ENCODE results near the gene CDCA3. TPM values are rescaled to one million over a fixed set of nuclear protein-coding genes. Genes with fewer than 3 reads are reported as not detected.

The CDCA3 gene
- under 0.01 and 2.4 TPM in 2 replicates for total RNA-seq

GRCh38 chr12:6851153-6851920, at the start of gene CDCA3:
Gene CDCA3 (minus strand): TSS chr12:6851286. CDS start chr12:6850952, 334 bp downstream.

DNA sequence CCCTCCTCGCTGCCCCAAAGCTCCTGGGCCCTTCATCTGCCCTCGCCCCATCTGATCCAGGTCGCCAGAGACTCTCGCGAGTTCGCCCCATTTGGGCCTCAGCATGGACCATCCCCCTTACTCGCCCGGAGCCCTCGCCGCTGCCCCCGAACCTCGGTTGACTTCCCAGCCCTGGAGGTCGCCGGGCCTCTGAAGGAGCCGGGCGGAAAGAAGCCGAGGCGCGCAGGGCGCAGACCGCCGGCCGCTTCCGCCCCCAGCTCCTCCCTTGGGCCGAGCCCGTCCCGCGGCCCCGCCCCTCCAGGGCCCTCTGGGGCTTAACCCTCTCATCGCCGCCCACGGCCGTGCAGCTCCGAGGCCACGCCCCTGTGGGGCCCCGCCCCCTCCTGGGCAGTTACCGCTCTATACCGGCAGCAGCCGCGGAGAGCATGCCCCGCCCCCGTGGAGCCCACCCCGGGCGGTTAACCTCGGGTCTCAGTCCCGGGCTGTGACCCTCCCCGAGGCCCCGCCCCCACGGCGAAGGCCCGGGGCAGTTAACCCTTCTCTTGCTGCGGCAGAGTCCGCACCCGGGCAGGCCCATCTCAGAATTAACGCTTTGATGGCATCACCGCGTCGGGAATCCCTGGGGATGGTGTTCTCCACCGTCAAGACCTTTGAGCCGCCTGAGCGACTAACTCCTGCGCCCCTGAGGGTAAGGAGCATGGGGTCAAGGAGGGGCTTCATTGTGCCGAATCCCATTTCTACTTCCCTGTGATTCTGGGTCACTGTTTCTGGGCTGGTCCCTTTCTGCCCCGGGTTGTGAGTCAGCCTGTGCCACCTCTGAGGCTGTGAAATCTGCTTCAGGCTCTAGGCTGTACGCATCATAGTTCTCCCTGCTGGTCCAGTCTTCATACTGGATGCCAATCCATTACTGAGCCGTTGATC, 22.3 kb upstream of the CDCA3 start, which contains the start of gene SPSB2:
SPSB2 (minus strand) TSS at position 210 of the 921 bp plus-strand sequence. CDS start 402 bp downstream, outside the sequence.

DNA sequence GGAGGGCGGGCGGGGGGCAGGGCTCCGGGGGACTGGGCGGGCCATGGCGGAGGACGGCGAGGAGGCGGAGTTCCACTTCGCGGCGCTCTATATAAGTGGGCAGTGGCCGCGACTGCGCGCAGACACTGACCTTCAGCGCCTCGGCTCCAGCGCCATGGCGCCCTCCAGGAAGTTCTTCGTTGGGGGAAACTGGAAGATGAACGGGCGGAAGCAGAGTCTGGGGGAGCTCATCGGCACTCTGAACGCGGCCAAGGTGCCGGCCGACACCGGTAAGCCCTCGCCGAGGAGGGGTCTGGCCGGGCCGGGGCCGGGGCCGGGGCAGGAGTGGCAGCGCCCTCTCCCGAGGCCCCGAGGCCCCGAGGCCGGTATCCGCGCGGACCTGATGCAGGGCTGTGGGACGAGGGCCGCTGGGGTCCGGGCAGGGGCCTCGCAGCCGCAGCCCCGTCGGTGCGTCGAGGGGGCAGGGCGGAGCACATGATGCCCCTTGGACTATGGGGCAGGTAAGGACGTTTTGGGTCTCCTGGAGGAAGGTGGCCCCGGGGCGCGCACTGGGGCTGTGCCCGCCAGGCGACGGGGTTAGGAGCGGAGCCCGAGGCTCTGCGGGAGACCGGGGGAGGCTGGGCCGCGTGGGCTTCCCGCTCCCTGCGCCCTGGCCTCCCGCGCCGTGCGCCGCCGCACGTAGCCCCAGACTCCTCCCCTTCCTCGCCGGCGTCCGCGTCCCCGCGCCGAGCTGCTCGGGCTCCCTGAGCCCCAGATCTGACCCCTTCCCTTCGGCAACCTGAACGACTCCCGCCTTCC, 16.5 kb upstream of the CDCA3 start, which contains the start of gene TPI1:
TPI1 (plus strand) TSS at position 119 of the 798 bp plus-strand sequence; CDS start at position 155, 36 bp downstream.

GRCh38 chr12:6851921-6852650, 1.0 kb upstream of the CDCA3 start, which contains the start of gene USP5:
Gene USP5 (plus strand): TSS chr12:6852150. CDS start chr12:6852180, 30 bp downstream.

DNA sequence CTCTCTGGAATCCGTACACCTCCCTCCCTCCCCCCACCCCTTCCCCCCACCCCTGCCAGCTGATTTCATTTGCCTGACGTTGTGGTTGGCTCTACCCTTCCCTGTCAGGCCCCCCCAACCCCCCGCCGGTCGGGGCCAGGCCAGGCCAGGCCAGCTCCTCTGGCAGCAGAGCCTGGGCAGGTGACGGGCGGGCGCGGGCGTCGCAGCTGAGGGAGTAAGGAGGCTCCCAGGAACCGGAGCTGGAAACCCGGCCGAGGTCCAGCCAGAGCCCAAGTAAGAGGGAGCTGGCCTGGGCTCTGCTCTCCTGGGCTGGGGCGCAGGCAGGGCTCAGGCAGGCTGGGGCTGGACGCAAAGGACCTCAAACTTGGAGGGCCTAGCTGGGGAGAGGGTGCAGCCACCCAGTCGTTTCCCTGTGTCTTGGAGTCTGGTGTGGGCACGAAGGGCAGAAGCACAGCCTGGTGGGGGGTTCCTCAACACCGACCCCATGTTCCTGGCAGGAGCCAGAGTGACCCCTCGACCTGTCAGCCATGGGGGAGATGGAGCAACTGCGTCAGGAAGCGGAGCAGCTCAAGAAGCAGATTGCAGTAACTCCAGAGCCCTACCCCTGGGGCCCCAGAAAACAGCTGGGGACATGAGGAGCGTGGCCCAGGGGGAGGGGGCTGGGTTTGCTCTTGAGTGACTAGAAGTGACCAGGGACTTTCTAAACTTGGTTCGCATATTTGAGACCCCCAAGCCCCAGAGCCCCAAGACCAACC, 10.1 kb downstream of the CDCA3 start, which contains the start of gene GNB3:
GNB3 (plus strand) TSS at position 165 of the 755 bp plus-strand sequence; CDS start at position 528, 363 bp downstream.

GRCh38 chr12:6827982-6828780, 22.9 kb downstream of the CDCA3 start, which contains the start of gene P3H3:
Gene P3H3 (plus strand): TSS chr12:6828407. CDS start chr12:6828441, 34 bp downstream.

GRCh38 chr12:6821591-6822425, 29.3 kb downstream of the CDCA3 start, which contains the start of gene GPR162:
Gene GPR162 (plus strand): TSS chr12:6821821. CDS start chr12:6823899, 2,078 bp downstream.

Other genes starting within 250 kb of the CDCA3 start
- 179 and 185 TPM in 2 replicates for gene CHD4, start 243.9 kb downstream of the CDCA3 start, total RNA-seq
- gene LPAR5, start 215.3 kb downstream of the CDCA3 start, total RNA-seq, result 2.3 and 3.9 TPM in 2 replicates
- not detected in 2 replicates for gene ACRBP, start 203.9 kb downstream of the CDCA3 start, total RNA-seq
- 14.9 and 28.7 TPM in 2 replicates for gene ING4, start 188.2 kb downstream of the CDCA3 start, total RNA-seq
- gene ZNF384, start 161.9 kb downstream of the CDCA3 start, total RNA-seq, result 5.8 and 6.4 TPM in 2 replicates
- not detected in 2 replicates for gene PIANP, start 150.5 kb downstream of the CDCA3 start, total RNA-seq
- 56.6 and 68.8 TPM in 2 replicates for gene COPS7A, start 127.2 kb downstream of the CDCA3 start, total RNA-seq
- 176 and 190 TPM in 2 replicates for gene MLF2, start 98.1 kb downstream of the CDCA3 start, total RNA-seq
- 17.7 and 26.0 TPM in 2 replicates for gene PTMS, start 84.9 kb downstream of the CDCA3 start, total RNA-seq
- gene LAG3, start 78.8 kb downstream of the CDCA3 start, total RNA-seq, result 0.24 TPM in 1 of 2 replicates, not detected in the other
- gene CD4, start 61.8 kb downstream of the CDCA3 start, total RNA-seq, result not detected in 2 replicates
- gene GPR162, start 29.5 kb downstream of the CDCA3 start, total RNA-seq, result 0.72 TPM in 1 of 2 replicates, not detected in the other
- 22.2 and 39.3 TPM in 2 replicates for gene P3H3, start 22.9 kb downstream of the CDCA3 start, total RNA-seq
- gene GNB3, start 10.4 kb downstream of the CDCA3 start, total RNA-seq, result 0.24 TPM in 1 of 2 replicates, not detected in the other
- gene USP5, start 864 bp upstream of the CDCA3 start, total RNA-seq, result 61.2 and 83.4 TPM in 2 replicates
- gene TPI1, start 16.2 kb upstream of the CDCA3 start, total RNA-seq, result 1,092 and 1,488 TPM in 2 replicates
- 7.2 and 7.7 TPM in 2 replicates for gene SPSB2, start 22.0 kb upstream of the CDCA3 start, total RNA-seq
- 11.3 and 11.7 TPM in 2 replicates for gene LRRC23, start 53.5 kb upstream of the CDCA3 start, total RNA-seq
- gene ENO2, start 63.3 kb upstream of the CDCA3 start, total RNA-seq, result 6.6 and 31.1 TPM in 2 replicates
- 6.3 and 12.8 TPM in 2 replicates for gene ATN1, start 76.7 kb upstream of the CDCA3 start, total RNA-seq
- gene RNU7-1, start 92.5 kb upstream of the CDCA3 start, total RNA-seq, result not detected in 2 replicates
- gene C12orf57, start 92.7 kb upstream of the CDCA3 start, total RNA-seq, result 86.0 and 133 TPM in 2 replicates
- 8.9 and 13.0 TPM in 2 replicates for gene PTPN6, start 100.1 kb upstream of the CDCA3 start, total RNA-seq
- gene PHB2, start 119.4 kb upstream of the CDCA3 start, total RNA-seq, result 218 and 285 TPM in 2 replicates
- gene EMG1, start 119.6 kb upstream of the CDCA3 start, total RNA-seq, result 68.8 and 101 TPM in 2 replicates
- gene LPCAT3, start 167.2 kb upstream of the CDCA3 start, total RNA-seq, result 5.5 and 6.2 TPM in 2 replicates
- 1.1 and 11.6 TPM in 2 replicates for gene C1S, start 209.4 kb upstream of the CDCA3 start, total RNA-seq
- 1.1 and 8.0 TPM in 2 replicates for gene C1R, start 241.2 kb upstream of the CDCA3 start, total RNA-seq

Measured in tracheal epithelial cell (primary cell).